Measurements from ENCODE around the gene LDB2.

LDB2 gene

GRCh38 chr4:16483540-16483939, 414.9 kb downstream of the LDB2 start:
- DNase-seq (ENCODE audit: low read depth), result no peak

DNA sequence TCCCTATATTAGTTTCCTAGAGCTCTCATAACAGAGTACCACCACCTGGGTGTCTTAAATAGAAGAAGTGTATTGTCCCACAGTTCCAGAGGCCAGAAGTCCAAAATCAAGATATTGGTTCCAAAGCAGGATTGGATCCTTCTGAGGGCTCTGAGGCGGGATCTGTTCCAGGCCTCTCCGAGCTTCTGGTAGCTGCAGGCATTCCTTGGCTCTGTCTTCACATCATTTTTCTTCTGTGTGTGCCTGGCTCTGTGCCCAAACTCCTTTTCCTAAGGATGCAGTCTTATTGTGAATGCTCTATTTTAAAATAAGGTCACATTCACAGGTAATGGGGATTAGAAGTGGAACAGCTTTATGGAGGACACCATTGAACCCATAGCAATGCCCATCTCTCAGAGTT, 418.4 kb downstream of the LDB2 start:
- no peak for DNase-seq (ENCODE audit: low read depth)

GRCh38 chr4:16472537-16472936, 425.9 kb downstream of the LDB2 start:
- DNase-seq (ENCODE audit: low read depth), result no peak

- no peak for DNase-seq (ENCODE audit: low read depth)
Observed at GRCh38 chr4:16467061-16467460, 431.4 kb downstream of the LDB2 start.

GRCh38 chr4:16466581-16466980, 431.9 kb downstream of the LDB2 start:
- no peak for DNase-seq (ENCODE audit: low read depth)

- no peak for DNase-seq (ENCODE audit: low read depth)
Observed at GRCh38 chr4:16464651-16465050, 433.8 kb downstream of the LDB2 start.

GRCh38 chr4:16462656-16463055, 435.8 kb downstream of the LDB2 start:
- DNase-seq (ENCODE audit: low read depth), result no peak

GRCh38 chr4:16461362-16461761, 437.1 kb downstream of the LDB2 start:
- DNase-seq (ENCODE audit: low read depth), result no peak

DNA sequence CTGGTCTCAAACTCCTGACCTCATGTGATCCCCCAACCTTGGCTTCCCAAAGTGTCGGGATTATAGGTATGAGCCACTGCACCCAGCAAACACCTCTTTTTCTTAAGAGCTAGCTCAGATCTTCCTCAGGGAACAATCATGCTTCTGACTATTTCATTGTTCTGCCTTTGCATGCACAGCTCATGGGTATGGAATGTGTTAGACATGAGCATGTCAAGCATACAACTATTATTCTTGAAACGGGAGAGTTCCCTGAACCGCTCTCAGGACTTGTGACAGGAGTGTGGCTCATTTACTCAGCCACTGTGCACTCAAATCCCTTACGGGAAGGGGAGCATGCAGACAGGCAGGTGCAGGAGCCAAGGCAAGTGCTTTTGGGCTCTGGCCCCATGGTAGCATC, 440.5 kb downstream of the LDB2 start:
- DNase-seq (ENCODE audit: low read depth), result no peak
